ENCODE data around the gene CBFA2T3. TPM values are rescaled to one million over a fixed set of nuclear protein-coding genes. Genes with fewer than 3 reads are reported as not detected.

CBFA2T3 gene
- total and polyA plus RNA-seq, 4 donors = 0.18 to 9.4 (median 2.7) TPM

DNA sequence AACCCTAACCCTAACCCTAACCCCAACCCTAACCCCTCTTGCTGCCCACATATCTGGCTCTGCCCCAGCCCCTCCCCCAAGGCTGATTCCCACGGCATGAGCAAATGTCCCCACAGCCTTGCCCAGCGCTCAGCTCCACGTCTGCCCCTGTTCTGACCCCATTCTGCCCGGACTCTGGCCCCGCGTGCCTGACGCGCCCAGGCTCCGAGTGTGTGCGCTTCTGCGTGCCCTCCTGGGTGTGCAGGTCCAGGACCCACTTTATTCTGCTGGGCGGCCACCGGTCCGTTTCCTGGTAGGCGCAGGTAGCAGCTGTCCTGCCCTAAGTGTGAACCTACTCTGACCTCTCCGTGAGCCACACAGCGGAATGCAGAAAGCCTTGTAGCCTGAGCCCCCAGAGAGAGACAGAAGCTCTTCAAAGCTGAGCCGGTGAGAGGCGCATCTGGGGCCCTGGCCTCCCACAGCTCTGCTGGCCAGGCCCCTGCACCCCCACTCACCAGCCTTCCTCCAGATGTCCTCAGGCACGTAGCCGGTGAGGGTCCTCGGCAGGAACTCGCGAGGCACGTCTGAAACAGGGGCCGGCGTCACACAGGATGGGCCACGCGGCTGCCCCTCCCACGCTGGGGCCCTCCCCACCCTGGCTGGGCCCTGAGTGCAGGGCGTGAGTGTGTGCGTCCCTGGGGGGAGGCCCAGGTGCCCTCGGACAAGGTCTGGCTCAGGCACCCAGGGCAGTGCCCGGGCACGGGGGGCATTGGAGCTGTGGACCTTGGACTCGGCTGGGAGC lies 96.6 kb downstream of the CBFA2T3 start:
- Histone ChIP-seq H3K4me3 (ENCODE audit: low read length in 2 of 2) (no peak overlapping the region), H3K36me3 (ENCODE audit: control insufficient read depth in 1 of 2, insufficient read depth in 2 of 2, low read length in 1 of 2) (no peaks in the 10 kb centered on the region), H3K27ac (ENCODE audit: low read depth in 1 of 2, low read length in 2 of 2) (no peak overlapping the region), H3K4me1 (ENCODE audit: control insufficient read depth in 1 of 2, insufficient read depth in 2 of 2, low read length in 2 of 2) (no peaks in the 10 kb centered on the region), H3K9me3 (ENCODE audit: control insufficient read depth, low read length) (no peaks in the 10 kb centered on the region), H3K27me3 (ENCODE audit: control insufficient read depth in 1 of 2, insufficient read depth in 2 of 2, low read length in 1 of 2) (no peaks in the 10 kb centered on the region)
- ATAC-seq (ENCODE audit: low FRiP score) (no peak), DNase-seq (no peak)
- intact Hi-C loops (cut with DNase I) = no loop called here
- 81 to 83% methylated on average over 36 of the region's 36 CpGs for WGBS, 2 donors

DNA sequence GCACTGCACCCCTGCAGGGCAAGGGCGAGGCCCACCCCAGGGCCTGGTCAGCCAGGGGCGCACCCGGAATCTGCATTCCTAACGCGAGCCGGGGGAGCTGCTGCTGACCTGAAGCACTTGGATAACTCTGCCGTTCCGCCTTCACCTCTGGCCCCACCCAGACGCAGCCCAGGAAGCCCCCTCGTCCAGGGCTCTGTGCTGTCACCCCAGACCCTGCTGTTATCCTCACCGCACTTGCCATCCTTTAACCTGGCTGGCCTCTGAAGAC lies 97.3 kb downstream of the CBFA2T3 start:
- no peaks in the 10 kb centered on the region for H3K27me3 ChIP-seq (ENCODE audit: control insufficient read depth in 1 of 2, insufficient read depth in 2 of 2, low read length in 1 of 2)

DNA sequence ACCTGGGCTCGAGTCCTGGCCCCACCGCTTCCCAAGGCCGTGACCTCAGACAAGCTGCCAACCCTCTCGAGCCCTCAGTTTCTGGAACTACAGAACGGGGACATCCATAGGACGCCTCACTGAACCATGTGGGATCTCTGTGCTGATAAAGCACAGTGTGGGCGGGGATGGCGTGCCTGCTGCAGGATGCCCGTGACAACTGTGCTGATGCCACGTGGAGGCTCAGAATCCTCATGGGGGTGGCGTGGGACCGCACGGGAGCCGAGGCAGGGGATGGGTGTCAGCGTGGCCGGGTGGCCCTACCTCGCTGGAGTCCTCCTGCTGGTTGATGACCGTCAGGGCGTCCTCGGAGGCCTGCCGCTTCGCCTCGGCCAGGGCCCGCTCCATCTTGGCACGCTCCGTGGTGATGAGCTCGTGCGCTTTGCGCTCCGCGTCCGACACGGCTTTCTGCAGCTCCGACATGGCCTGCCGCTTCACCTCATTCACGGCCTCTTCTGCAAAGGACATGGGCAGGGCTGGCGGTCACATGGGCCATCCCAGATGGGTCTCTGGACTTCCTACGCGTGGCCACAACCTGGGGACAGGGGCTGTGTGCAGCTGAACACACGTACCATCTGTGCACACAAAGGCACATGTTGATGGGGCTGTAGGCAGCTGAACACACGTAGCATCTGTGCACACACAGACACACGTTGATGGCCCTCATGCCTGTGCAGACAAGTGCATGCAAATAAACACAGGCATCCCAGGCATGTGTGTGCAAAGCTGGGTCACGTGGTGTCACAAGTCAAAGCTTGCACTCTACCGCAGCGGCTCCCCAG lies 97.8 kb downstream of the CBFA2T3 start:
- DNase-seq (no peak), ATAC-seq (ENCODE audit: low FRiP score) (no peak)
- Histone ChIP-seq H3K36me3 (ENCODE audit: control insufficient read depth in 1 of 2, insufficient read depth in 2 of 2, low read length in 1 of 2) (no peaks in the 10 kb centered on the region), H3K27ac (ENCODE audit: low read depth in 1 of 2, low read length in 2 of 2) (no peak overlapping the region), H3K9me3 (ENCODE audit: control insufficient read depth, low read length) (no peaks in the 10 kb centered on the region), H3K27me3 (ENCODE audit: control insufficient read depth in 1 of 2, insufficient read depth in 2 of 2, low read length in 1 of 2) (no peaks in the 10 kb centered on the region), H3K4me3 (ENCODE audit: low read length in 2 of 2) (no peak overlapping the region), H3K4me1 (ENCODE audit: control insufficient read depth in 1 of 2, insufficient read depth in 2 of 2, low read length in 2 of 2) (no peaks in the 10 kb centered on the region)
- intact Hi-C loops (cut with DNase I) = no loop called here
- 92% methylated on average over 45 of the region's 45 CpGs for WGBS, 2 donors

More for the DNA sequence above, 97.3 kb downstream of the CBFA2T3 start:
- no peaks in the 10 kb centered on the region for H3K9me3 ChIP-seq (ENCODE audit: control insufficient read depth, low read length)
- H3K4me1 ChIP-seq (ENCODE audit: control insufficient read depth in 1 of 2, insufficient read depth in 2 of 2, low read length in 2 of 2) = no peaks in the 10 kb centered on the region
- H3K36me3 ChIP-seq (ENCODE audit: control insufficient read depth in 1 of 2, insufficient read depth in 2 of 2, low read length in 1 of 2) = no peaks in the 10 kb centered on the region
- no peak overlapping the region for H3K4me3 ChIP-seq (ENCODE audit: low read length in 2 of 2)
- intact Hi-C loops (cut with DNase I) = no loop called here
- no peak for DNase-seq
- WGBS, 2 donors = 86 to 88% methylated on average over 11 of the region's 11 CpGs
- no peak for ATAC-seq (ENCODE audit: low FRiP score)
- H3K27ac ChIP-seq (ENCODE audit: low read depth in 1 of 2, low read length in 2 of 2) = no peak overlapping the region

DNA sequence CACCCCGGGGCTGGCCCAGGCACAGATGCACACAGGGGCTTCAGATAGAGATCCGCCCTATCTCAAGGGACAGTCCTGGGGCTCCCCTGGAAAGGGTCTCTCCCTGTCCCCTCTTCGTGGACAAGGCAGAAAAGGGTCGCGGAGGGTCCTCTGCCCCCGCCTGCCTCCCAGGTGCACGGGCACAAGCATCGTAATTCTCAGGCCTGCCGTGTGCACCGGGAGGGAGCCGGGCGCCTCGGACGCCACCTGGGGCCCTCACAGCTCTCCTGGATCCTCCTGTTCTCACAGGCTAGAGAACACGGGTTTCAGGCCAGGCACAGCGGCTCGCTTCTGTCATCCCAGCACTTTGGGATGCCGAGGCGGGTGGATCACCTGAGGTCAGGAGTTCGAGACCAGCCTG lies 98.7 kb downstream of the CBFA2T3 start:
- no peak for ATAC-seq (ENCODE audit: low FRiP score)
- intact Hi-C loops (cut with DNase I) = no loop called here
- H3K27ac ChIP-seq (ENCODE audit: low read depth in 1 of 2, low read length in 2 of 2) = no peak overlapping the region
- no peak overlapping the region for H3K4me3 ChIP-seq (ENCODE audit: low read length in 2 of 2)
- no peaks in the 10 kb centered on the region for H3K9me3 ChIP-seq (ENCODE audit: control insufficient read depth, low read length)
- no peaks in the 10 kb centered on the region for H3K27me3 ChIP-seq (ENCODE audit: control insufficient read depth in 1 of 2, insufficient read depth in 2 of 2, low read length in 1 of 2)
- H3K4me1 ChIP-seq (ENCODE audit: control insufficient read depth in 1 of 2, insufficient read depth in 2 of 2, low read length in 2 of 2) = no peaks in the 10 kb centered on the region
- H3K36me3 ChIP-seq (ENCODE audit: control insufficient read depth in 1 of 2, insufficient read depth in 2 of 2, low read length in 1 of 2) = no peaks in the 10 kb centered on the region
- 95 to 96% methylated on average over 20 of the region's 20 CpGs for WGBS, 2 donors
- DNase-seq = no peak

DNA sequence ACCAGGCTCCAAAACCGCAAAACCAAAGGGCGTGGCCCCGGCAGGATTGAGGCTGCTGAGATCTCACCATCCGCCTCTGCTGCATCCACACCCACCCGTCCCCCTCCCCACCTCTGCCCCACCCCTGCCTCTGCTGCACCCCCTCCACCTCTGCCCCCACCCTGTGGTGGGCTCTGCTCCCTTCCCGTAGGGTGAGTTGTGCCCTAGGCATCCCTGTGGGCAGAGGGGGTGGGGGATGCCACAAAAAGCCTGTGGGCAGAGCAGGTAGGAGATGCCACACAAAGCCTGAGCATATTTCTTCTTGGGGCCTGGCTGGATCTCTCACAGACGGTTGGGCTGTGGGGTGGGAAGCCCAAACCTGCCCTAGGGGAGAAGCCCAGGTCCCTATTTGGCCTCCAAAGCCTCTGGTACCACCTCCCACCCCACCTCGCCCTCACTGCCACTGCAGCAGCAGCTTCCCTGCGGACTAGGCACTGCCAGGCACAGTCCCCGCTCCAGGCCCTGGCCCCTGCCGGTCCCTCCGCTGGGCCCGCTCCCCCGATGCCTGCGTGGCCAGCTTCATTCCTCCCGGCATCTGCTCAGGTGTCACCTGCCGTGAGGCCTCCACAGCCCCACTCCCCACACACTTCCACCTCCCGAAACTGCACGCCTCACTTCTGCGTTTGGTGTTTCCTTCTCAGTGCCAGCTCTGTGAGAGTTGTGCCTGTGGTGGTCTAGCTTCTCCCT lies 99.3 kb downstream of the CBFA2T3 start:
- ATAC-seq (ENCODE audit: low FRiP score) (no peak), DNase-seq (no peak)
- Histone ChIP-seq H3K36me3 (ENCODE audit: control insufficient read depth in 1 of 2, insufficient read depth in 2 of 2, low read length in 1 of 2) (no peaks in the 10 kb centered on the region), H3K27me3 (ENCODE audit: control insufficient read depth in 1 of 2, insufficient read depth in 2 of 2, low read length in 1 of 2) (no peaks in the 10 kb centered on the region), H3K4me1 (ENCODE audit: control insufficient read depth in 1 of 2, insufficient read depth in 2 of 2, low read length in 2 of 2) (no peaks in the 10 kb centered on the region), H3K4me3 (ENCODE audit: low read length in 2 of 2) (no peak overlapping the region), H3K9me3 (ENCODE audit: control insufficient read depth, low read length) (no peaks in the 10 kb centered on the region), H3K27ac (ENCODE audit: low read depth in 1 of 2, low read length in 2 of 2) (no peak overlapping the region)
- 90 to 92% methylated on average over 19 to 20 of the region's 20 CpGs for WGBS, 2 donors
- intact Hi-C loops (cut with DNase I) = no loop called here

DNA sequence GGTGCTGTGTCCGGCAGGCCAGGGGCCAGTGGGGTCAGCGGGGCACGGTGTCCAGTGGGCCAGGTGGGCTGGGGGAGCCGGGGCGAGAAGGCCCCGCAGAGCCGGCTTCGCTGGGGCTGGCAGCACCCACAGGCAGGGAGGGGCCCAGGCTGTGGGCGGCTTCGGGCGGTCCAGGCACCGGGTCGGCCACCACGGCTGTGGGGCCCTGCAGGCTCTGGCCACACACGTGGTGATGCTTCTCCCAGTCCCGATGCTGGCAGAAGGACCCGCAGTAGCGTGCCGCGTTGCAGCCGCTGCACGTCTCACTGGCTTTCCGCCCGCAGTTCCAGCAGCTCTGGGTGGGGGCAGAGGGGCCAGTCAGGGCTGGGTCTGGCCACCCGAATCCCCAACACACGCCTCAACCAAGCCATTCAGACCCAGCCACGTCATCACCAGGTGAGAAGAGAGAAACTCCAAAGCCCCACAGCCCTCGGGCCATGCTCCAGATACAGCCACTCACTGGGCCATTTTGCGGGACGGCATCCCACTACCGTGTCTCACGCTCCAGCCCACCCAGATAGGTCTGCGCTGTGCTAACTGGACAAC lies 100.0 kb downstream of the CBFA2T3 start:
- Histone ChIP-seq H3K36me3 (ENCODE audit: control insufficient read depth in 1 of 2, insufficient read depth in 2 of 2, low read length in 1 of 2) (no peaks in the 10 kb centered on the region), H3K4me3 (ENCODE audit: low read length in 2 of 2) (no peak overlapping the region), H3K9me3 (ENCODE audit: control insufficient read depth, low read length) (no peaks in the 10 kb centered on the region), H3K27me3 (ENCODE audit: control insufficient read depth in 1 of 2, insufficient read depth in 2 of 2, low read length in 1 of 2) (no peaks in the 10 kb centered on the region), H3K4me1 (ENCODE audit: control insufficient read depth in 1 of 2, insufficient read depth in 2 of 2, low read length in 2 of 2) (no peaks in the 10 kb centered on the region), H3K27ac (ENCODE audit: low read depth in 1 of 2, low read length in 2 of 2) (no peak overlapping the region)
- 90 to 92% methylated on average over 33 of the region's 33 CpGs for WGBS, 2 donors
- ATAC-seq (ENCODE audit: low FRiP score) (no peak), DNase-seq (no peak)
- intact Hi-C loops (cut with DNase I) = no loop called here

DNA sequence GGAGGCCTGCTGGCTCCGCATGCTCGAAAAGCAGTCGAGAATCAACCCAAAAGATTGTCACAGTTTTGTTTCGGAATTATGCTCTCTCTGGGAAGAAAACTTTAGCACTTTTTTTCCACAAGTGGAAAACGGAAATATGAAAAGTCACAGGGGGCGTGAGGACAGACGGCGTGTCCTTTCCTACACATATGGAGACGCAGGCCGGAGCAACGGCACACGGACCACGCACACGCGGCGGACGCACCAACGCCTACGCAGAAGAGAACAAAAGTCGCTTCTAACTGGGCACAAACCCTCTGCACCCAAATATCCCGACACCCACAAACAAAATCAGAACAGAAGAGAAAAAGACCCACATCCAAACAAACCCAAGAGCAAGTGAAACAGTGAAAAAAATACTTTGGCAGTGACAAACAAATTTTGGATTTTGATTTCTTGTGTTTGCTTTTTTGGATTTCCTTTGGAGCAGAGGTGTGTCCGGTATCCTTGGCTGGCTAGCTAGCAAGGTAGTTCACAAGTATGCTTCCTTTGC lies 101.2 kb downstream of the CBFA2T3 start:
- H3K27ac ChIP-seq (ENCODE audit: low read depth in 1 of 2, low read length in 2 of 2) = no peak overlapping the region
- 92% methylated on average over 22 of the region's 22 CpGs for WGBS, 2 donors
- no peaks in the 10 kb centered on the region for H3K4me1 ChIP-seq (ENCODE audit: control insufficient read depth in 1 of 2, insufficient read depth in 2 of 2, low read length in 2 of 2)
- DNase-seq (no peak), ATAC-seq (ENCODE audit: low FRiP score) (no peak)
- H3K4me3 ChIP-seq (ENCODE audit: low read length in 2 of 2) = no peak overlapping the region
- H3K27me3 ChIP-seq (ENCODE audit: control insufficient read depth in 1 of 2, insufficient read depth in 2 of 2, low read length in 1 of 2) = no peaks in the 10 kb centered on the region
- no peaks in the 10 kb centered on the region for H3K36me3 ChIP-seq (ENCODE audit: control insufficient read depth in 1 of 2, insufficient read depth in 2 of 2, low read length in 1 of 2)
- intact Hi-C loops (cut with DNase I) = no loop called here
- H3K9me3 ChIP-seq (ENCODE audit: control insufficient read depth, low read length) = no peaks in the 10 kb centered on the region

DNA sequence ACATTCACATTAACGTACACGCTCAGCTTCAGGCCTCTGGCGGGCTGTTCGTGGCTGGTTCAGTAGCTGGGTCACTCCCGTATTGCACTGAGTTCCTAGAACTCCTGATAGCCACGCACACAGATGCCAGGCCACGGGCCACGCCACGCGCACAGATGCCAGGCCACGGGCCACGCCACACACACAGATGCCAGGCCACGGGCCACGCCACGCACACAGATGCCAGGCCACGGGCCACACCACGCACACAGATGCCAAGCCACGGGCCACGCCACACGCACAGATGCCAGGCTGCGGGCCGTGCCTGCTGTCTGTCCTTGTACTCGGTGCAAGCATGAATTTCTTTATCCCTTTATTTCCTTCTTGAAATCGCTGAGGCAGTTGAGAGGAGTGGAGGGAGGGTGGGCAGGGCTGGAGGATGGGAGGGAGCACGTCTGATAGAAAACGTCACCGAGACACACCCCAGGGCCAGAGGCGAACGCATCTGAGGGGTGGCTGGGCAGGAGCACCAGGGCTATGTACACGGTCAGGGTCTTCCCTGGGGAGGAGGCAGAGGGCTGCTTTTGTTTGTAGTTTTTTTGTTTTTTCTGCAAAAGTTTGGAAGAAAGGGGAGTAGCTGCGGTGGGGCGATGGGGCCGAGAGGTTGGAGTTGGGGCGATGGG lies 101.9 kb downstream of the CBFA2T3 start:
- intact Hi-C loops (cut with DNase I) = no loop called here
- no peaks in the 10 kb centered on the region for H3K36me3 ChIP-seq (ENCODE audit: control insufficient read depth in 1 of 2, insufficient read depth in 2 of 2, low read length in 1 of 2)
- WGBS, 2 donors = 92% methylated on average over 34 of the region's 34 CpGs
- H3K9me3 ChIP-seq (ENCODE audit: control insufficient read depth, low read length) = no peaks in the 10 kb centered on the region
- no peak overlapping the region for H3K27ac ChIP-seq (ENCODE audit: low read depth in 1 of 2, low read length in 2 of 2)
- DNase-seq = no peak
- no peak for ATAC-seq (ENCODE audit: low FRiP score)
- no peaks in the 10 kb centered on the region for H3K4me1 ChIP-seq (ENCODE audit: control insufficient read depth in 1 of 2, insufficient read depth in 2 of 2, low read length in 2 of 2)
- H3K4me3 ChIP-seq (ENCODE audit: low read length in 2 of 2) = no peak overlapping the region
- H3K27me3 ChIP-seq (ENCODE audit: control insufficient read depth in 1 of 2, insufficient read depth in 2 of 2, low read length in 1 of 2) = no peaks in the 10 kb centered on the region

All from aorta (tissue), 5 donors.